ENCODE results near the gene FBXO44.
A peak's percentile ranks its signal among the peaks of the same experiment; 100 is the strongest.

FBXO44 gene

DNA sequence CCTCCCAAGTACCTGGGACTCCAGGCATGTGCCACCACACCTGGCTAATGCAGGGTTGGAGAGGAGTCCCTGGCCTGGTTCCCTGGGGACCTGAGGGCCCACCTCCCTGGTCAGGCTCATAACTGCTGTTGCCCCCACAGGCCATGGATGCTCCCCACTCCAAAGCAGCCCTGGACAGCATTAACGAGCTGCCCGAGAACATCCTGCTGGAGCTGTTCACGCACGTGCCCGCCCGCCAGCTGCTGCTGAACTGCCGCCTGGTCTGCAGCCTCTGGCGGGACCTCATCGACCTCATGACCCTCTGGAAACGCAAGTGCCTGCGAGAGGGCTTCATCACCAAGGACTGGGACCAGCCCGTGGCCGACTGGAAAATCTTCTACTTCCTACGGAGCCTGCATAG, 13.8 kb downstream of the FBXO44 start:
- H3K4me3 ChIP-seq (ENCODE audit: low read depth, low read length), result no peak overlapping the region
- no peaks in the 10 kb centered on the region for H3K9me3 ChIP-seq (ENCODE audit: control insufficient read depth, insufficient read depth, low read length)
- peaks cover 32% of the 10 kb centered on the region for H3K36me3 ChIP-seq (ENCODE audit: control insufficient read depth, insufficient read depth, low read length)
- H3K27me3 ChIP-seq (ENCODE audit: control insufficient read depth, insufficient read depth, low read length), result no peaks in the 10 kb centered on the region
- H3K9ac ChIP-seq (ENCODE audit: low read depth, low read length), result no peak overlapping the region
- no peaks in the 10 kb centered on the region for H3K4me1 ChIP-seq (ENCODE audit: control insufficient read depth, insufficient read depth, low read length)

DNA sequence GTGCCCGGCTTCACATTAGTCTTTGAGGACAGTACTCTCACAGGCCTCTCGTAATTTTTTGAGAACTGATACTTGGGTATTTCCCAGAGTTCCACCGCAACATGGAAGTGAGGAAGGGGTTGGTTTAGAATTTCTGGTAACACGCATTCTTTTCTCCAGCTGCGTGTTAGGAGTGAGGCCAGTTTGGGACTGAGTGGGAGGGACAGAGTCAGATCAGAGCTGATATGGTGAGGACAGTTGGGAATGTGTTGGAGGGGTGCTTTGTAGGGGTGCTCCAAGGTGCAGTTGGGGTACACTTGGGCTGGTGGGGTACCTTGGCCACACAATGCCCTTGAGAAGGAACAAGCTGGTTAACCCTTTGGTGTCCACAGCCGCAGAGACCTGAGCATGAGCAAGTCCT, 16.1 kb downstream of the FBXO44 start:
- peaks cover 51% of the 10 kb centered on the region for H3K36me3 ChIP-seq (ENCODE audit: control insufficient read depth, insufficient read depth, low read length)
- no peak overlapping the region for H3K4me3 ChIP-seq (ENCODE audit: low read depth, low read length)
- no peaks in the 10 kb centered on the region for H3K4me1 ChIP-seq (ENCODE audit: control insufficient read depth, insufficient read depth, low read length)
- no peaks in the 10 kb centered on the region for H3K27me3 ChIP-seq (ENCODE audit: control insufficient read depth, insufficient read depth, low read length)
- H3K9me3 ChIP-seq (ENCODE audit: control insufficient read depth, insufficient read depth, low read length), result no peaks in the 10 kb centered on the region
- no peak overlapping the region for H3K9ac ChIP-seq (ENCODE audit: low read depth, low read length)

GRCh38 chr1:11671205-11671543, 16.5 kb downstream of the FBXO44 start:
- Histone ChIP-seq H3K9ac (ENCODE audit: low read depth, low read length) (no peak overlapping the region), H3K4me1 (ENCODE audit: control insufficient read depth, insufficient read depth, low read length) (no peaks in the 10 kb centered on the region), H3K36me3 (ENCODE audit: control insufficient read depth, insufficient read depth, low read length) (peaks cover 55% of the 10 kb centered on the region), H3K27me3 (ENCODE audit: control insufficient read depth, insufficient read depth, low read length) (no peaks in the 10 kb centered on the region), H3K9me3 (ENCODE audit: control insufficient read depth, insufficient read depth, low read length) (no peaks in the 10 kb centered on the region), H3K4me3 (ENCODE audit: low read depth, low read length) (no peak overlapping the region)

DNA sequence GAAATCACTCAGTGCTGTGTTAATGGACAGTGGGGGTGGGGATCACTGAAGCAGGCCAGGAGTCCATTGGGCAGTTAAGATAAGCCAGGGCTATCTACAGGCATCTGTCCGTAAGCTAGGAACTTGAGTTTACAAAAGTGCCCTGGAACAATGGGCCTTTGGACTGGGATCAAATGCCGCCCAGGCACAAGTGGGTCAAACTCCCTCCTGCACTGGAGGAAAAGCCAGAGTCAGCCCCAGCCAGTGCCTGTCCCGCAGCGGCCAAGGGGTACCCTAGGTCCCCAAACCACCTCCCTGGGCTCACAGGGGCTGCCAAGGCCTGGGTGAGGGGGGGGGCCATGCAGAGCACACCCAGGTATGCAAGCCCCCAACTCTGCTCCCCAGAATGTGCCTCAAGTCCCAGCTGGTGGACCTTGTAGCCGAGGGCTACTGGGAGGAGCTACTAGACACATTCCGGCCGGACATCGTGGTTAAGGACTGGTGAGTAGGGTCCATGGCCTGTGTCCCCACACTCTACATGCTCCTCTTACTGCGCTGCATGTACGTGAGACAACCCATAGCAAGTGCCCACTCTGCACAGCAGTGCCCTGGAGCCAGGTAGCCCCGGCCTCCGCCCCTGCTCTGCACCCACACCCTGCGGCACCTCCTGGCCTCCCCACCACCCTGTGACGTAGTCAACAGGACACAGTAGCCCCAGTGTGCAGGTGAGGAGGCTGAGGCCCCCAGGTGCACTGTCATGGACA, 17.0 kb downstream of the FBXO44 start:
- Histone ChIP-seq H3K9me3 (ENCODE audit: control insufficient read depth, insufficient read depth, low read length) (no peaks in the 10 kb centered on the region), H3K27me3 (ENCODE audit: control insufficient read depth, insufficient read depth, low read length) (no peaks in the 10 kb centered on the region), H3K9ac (ENCODE audit: low read depth, low read length) (no peak overlapping the region), H3K4me1 (ENCODE audit: control insufficient read depth, insufficient read depth, low read length) (no peaks in the 10 kb centered on the region), H3K36me3 (ENCODE audit: control insufficient read depth, insufficient read depth, low read length) (peaks cover 60% of the 10 kb centered on the region), H3K4me3 (ENCODE audit: low read depth, low read length) (no peak overlapping the region)

- H3K9me3 ChIP-seq (ENCODE audit: control insufficient read depth, insufficient read depth, low read length), result no peaks in the 10 kb centered on the region
- H3K4me3 ChIP-seq (ENCODE audit: low read depth, low read length), result no peak overlapping the region
- H3K9ac ChIP-seq (ENCODE audit: low read depth, low read length), result no peak overlapping the region
- H3K36me3 ChIP-seq (ENCODE audit: control insufficient read depth, insufficient read depth, low read length), result peaks cover 69% of the 10 kb centered on the region
- H3K4me1 ChIP-seq (ENCODE audit: control insufficient read depth, insufficient read depth, low read length), result no peaks in the 10 kb centered on the region
- H3K27me3 ChIP-seq (ENCODE audit: control insufficient read depth, insufficient read depth, low read length), result no peaks in the 10 kb centered on the region
Observed at GRCh38 chr1:11673089-11673769, 18.6 kb downstream of the FBXO44 start.

DNA sequence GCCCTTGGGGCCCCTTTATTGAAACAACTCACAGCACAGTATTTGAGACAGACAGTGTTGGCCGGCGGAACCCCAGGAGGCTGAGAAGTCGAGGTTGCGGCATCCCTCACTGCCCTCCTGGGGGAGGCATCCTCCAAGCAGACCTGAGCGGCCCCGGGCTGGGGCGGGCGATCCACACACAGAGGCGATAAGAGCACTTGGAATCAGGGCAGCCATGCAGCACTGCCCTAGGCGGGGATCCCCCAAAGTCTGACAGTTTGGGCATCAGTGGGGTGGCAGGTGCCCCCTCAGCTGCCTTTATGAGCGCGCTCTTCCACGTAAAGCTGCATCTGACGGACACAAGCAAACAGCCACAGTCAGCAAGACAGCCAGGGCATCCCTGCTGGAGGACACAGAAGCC, 19.8 kb downstream of the FBXO44 start:
- Histone ChIP-seq H3K4me3 (ENCODE audit: low read depth, low read length) (no peak overlapping the region), H3K27me3 (ENCODE audit: control insufficient read depth, insufficient read depth, low read length) (no peaks in the 10 kb centered on the region), H3K9me3 (ENCODE audit: control insufficient read depth, insufficient read depth, low read length) (no peaks in the 10 kb centered on the region), H3K9ac (ENCODE audit: low read depth, low read length) (no peak overlapping the region), H3K36me3 (ENCODE audit: control insufficient read depth, insufficient read depth, low read length) (peaks cover 78% of the 10 kb centered on the region), H3K4me1 (ENCODE audit: control insufficient read depth, insufficient read depth, low read length) (no peaks in the 10 kb centered on the region)

DNA sequence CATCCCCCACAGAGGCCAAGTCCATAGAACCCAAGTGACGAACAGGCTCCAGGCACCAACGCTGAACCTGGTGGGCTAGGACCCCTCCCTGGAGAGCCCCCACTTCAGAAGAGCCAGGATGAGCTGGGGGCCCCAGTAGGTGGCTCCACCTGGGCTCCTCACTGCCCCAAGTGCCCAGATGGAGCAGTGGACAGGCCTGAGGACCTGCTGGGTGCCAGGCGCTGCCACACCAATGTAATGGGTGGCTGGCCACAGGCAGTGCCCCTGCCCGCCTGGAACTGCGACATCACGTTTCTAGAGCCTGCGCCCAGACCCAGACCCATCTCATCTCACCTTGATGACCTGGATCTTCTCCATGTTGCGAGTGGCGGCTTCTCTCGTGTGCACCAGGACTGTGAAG, 20.6 kb downstream of the FBXO44 start:
- H3K9ac ChIP-seq (ENCODE audit: low read depth, low read length), result no peak overlapping the region
- H3K36me3 ChIP-seq (ENCODE audit: control insufficient read depth, insufficient read depth, low read length), result peaks cover 78% of the 10 kb centered on the region
- no peak overlapping the region for H3K4me3 ChIP-seq (ENCODE audit: low read depth, low read length)
- no peaks in the 10 kb centered on the region for H3K27me3 ChIP-seq (ENCODE audit: control insufficient read depth, insufficient read depth, low read length)
- no peaks in the 10 kb centered on the region for H3K9me3 ChIP-seq (ENCODE audit: control insufficient read depth, insufficient read depth, low read length)
- H3K4me1 ChIP-seq (ENCODE audit: control insufficient read depth, insufficient read depth, low read length), result no peaks in the 10 kb centered on the region

GRCh38 chr1:11676386-11677103, 21.9 kb downstream of the FBXO44 start:
- Histone ChIP-seq H3K4me3 (ENCODE audit: low read depth, low read length) (no peak overlapping the region), H3K9me3 (ENCODE audit: control insufficient read depth, insufficient read depth, low read length) (no peaks in the 10 kb centered on the region), H3K36me3 (ENCODE audit: control insufficient read depth, insufficient read depth, low read length) (peaks cover 70% of the 10 kb centered on the region), H3K27me3 (ENCODE audit: control insufficient read depth, insufficient read depth, low read length) (no peaks in the 10 kb centered on the region), H3K4me1 (ENCODE audit: control insufficient read depth, insufficient read depth, low read length) (no peaks in the 10 kb centered on the region), H3K9ac (ENCODE audit: low read depth, low read length) (no peak overlapping the region)

- peaks cover 13% of the 10 kb centered on the region for H3K4me1 ChIP-seq (ENCODE audit: control insufficient read depth, insufficient read depth, low read length)
- no peaks in the 10 kb centered on the region for H3K9me3 ChIP-seq (ENCODE audit: control insufficient read depth, insufficient read depth, low read length)
- no peaks in the 10 kb centered on the region for H3K27me3 ChIP-seq (ENCODE audit: control insufficient read depth, insufficient read depth, low read length)
- H3K4me3 ChIP-seq (ENCODE audit: low read depth, low read length), result no peak overlapping the region
- peaks cover 51% of the 10 kb centered on the region for H3K36me3 ChIP-seq (ENCODE audit: control insufficient read depth, insufficient read depth, low read length)
- no peak overlapping the region for H3K9ac ChIP-seq (ENCODE audit: low read depth, low read length)
Observed at GRCh38 chr1:11678442-11678841, 23.8 kb downstream of the FBXO44 start.

GRCh38 chr1:11680270-11681070, 25.8 kb downstream of the FBXO44 start:
- no peaks in the 10 kb centered on the region for H3K27me3 ChIP-seq (ENCODE audit: control insufficient read depth, insufficient read depth, low read length)

DNA sequence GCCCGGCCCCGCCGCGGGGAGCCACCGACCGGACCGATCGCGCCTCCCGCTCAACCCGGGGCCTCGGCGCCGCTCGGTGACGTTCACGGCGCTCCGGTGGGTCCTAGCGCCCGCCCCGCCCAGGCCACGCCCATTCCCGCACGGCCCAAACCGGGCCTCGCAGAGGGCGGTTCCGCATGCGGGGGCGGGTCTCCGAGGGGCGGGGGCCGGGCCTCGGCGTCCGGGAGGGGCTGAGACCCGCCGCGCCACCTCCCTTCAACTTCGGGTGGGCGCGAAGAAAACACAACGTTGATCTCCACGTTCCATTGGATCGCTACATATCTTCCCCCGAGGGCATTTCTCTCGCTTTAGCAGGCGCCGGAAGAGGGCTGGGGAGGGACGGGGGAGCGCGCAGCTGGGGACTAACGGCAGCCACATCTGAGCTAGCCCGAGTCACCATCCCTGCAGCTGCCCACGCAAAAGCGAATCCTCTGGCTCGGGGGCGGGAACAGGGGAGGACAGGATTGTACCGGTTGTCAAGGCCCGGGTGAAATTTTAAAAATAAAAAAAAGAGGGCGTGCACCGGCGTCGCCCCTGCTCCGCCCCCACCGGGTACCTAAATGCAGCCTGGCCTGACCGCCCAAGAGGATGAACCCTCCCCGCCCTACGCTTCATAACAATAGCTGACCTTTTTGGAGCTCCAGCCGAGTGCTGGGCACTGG, 26.5 kb downstream of the FBXO44 start, which contains the start of gene MAD2L2:
TSS of gene MAD2L2 (minus strand) at position 78 of the 701 bp plus-strand sequence. CDS start 547 bp downstream, outside the sequence.
- Histone ChIP-seq H3K9ac (ENCODE audit: low read depth, low read length) (peak within 1 kb of the TSS; percentile 95), H3K4me1 (ENCODE audit: control insufficient read depth, insufficient read depth, low read length) (peaks cover 29% of the 10 kb centered on the region), H3K4me3 (ENCODE audit: low read depth, low read length) (peak within 1 kb of the TSS; percentile 84), H3K36me3 (ENCODE audit: control insufficient read depth, insufficient read depth, low read length) (peaks cover 27% of the 10 kb centered on the region), H3K27me3 (ENCODE audit: control insufficient read depth, insufficient read depth, low read length) (no peaks in the 10 kb centered on the region), H3K9me3 (ENCODE audit: control insufficient read depth, insufficient read depth, low read length) (no peaks in the 10 kb centered on the region)

More at GRCh38 chr1:11680270-11681070, 25.8 kb downstream of the FBXO44 start:
- Histone ChIP-seq H3K4me3 (ENCODE audit: low read depth, low read length) (peak overlapping the region; percentile 84), H3K9me3 (ENCODE audit: control insufficient read depth, insufficient read depth, low read length) (no peaks in the 10 kb centered on the region), H3K36me3 (ENCODE audit: control insufficient read depth, insufficient read depth, low read length) (peaks cover 34% of the 10 kb centered on the region), H3K9ac (ENCODE audit: low read depth, low read length) (peak overlapping the region; percentile 95), H3K4me1 (ENCODE audit: control insufficient read depth, insufficient read depth, low read length) (peaks cover 25% of the 10 kb centered on the region)
